Fibroblast of lung (primary cell): ENCODE results near the gene CWC15. TPM values are rescaled to one million over a fixed set of nuclear protein-coding genes. Genes with fewer than 3 reads are reported as not detected.

Experiments used
- DNase-seq, 2 donors: peaks; one replicate each; pipeline versions ENCODE4 v3.0.0 to v3.0.0-alpha.2; 2010; ENCODE audit warnings: low read depth in 2 of 2
- H2AFZ ChIP-seq: 2 replicates; pipeline ENCODE4 v1.5.1; 2012; ENCODE audit warnings: low read length, control low read depth, inconsistent platforms
- H3K27ac ChIP-seq: 2 replicates; pipeline ENCODE4 v1.5.1; 2011; ENCODE audit warnings: low read length, control low read depth; ENCODE audit not compliant: insufficient read depth
- H3K27me3 ChIP-seq: 2 replicates; pipeline ENCODE4 v1.5.1; 2011; ENCODE audit warnings: mild to moderate bottlenecking, low read length; ENCODE audit not compliant: control insufficient read depth, insufficient read depth
- H3K36me3 ChIP-seq: 2 replicates; pipeline ENCODE4 v1.5.1; 2011; ENCODE audit warnings: low read length; ENCODE audit not compliant: control insufficient read depth, insufficient read depth
- H3K4me1 ChIP-seq: 2 replicates; pipeline ENCODE4 v1.5.1; 2011; ENCODE audit warnings: low read length; ENCODE audit not compliant: control insufficient read depth, insufficient read depth; ENCODE audit errors: extremely low read depth
- H3K4me2 ChIP-seq: 2 replicates; pipeline ENCODE4 v1.5.1; 2011; ENCODE audit warnings: low read length, control low read depth; ENCODE audit not compliant: insufficient read depth; ENCODE audit errors: extremely low read depth
- H3K4me3 ChIP-seq, 4 experiments: fragments of 200-600 bp in 1 of 4; sonication (generic) in 1 of 4; replicated peaks in 1 of 4; 2 replicates each; pipeline ENCODE4 v1.5.1; 2011 to 2016; ENCODE audit warnings: low read length in 4 of 4, low read depth in 3 of 4, mild to moderate bottlenecking in 3 of 4, control low read depth in 2 of 4, inconsistent platforms in 1 of 4, mixed read lengths in 1 of 4; ENCODE audit not compliant: insufficient read depth in 1 of 4; ENCODE audit errors: control extremely low read depth in 1 of 4
- H3K79me2 ChIP-seq: 2 replicates; pipeline ENCODE4 v1.5.1; 2012; ENCODE audit warnings: mild to moderate bottlenecking, low read length, inconsistent platforms; ENCODE audit not compliant: control insufficient read depth, insufficient read depth
- H3K9ac ChIP-seq: 2 replicates; pipeline ENCODE4 v1.5.1; 2011; ENCODE audit warnings: mild to moderate bottlenecking, low read length, control low read depth; ENCODE audit not compliant: insufficient read depth
- H3K9me3 ChIP-seq: 2 replicates; pipeline ENCODE4 v1.5.1; 2012; ENCODE audit warnings: low read depth, low read length; ENCODE audit not compliant: control insufficient read depth, insufficient read depth
- H4K20me1 ChIP-seq: 2 replicates; pipeline ENCODE4 v1.5.1; 2011; ENCODE audit warnings: low read length; ENCODE audit not compliant: control insufficient read depth, insufficient read depth; ENCODE audit errors: extremely low read depth
- CTCF ChIP-seq, 2 donors: IDR thresholded peaks in 1 of 2; conservative IDR thresholded peaks in 1 of 2; 1 replicate in 1 of 2; 2 replicates in 1 of 2; pipeline ENCODE4 v1.5.1; 2011 to 2012; ENCODE audit warnings: low read length in 2 of 2, control low read depth in 1 of 2, inconsistent platforms in 1 of 2, low read depth in 1 of 2, mild to moderate bottlenecking in 1 of 2
- EZH2 ChIP-seq: IDR thresholded peaks from 2 replicates; pipeline ENCODE4 v1.5.1; 2012; ENCODE audit warnings: low read length, control low read depth, mild to moderate bottlenecking; ENCODE audit errors: missing control alignments
- polyA plus RNA-seq, 2 donors: library from polyadenylated mRNA; depleted of rRNA in 1 of 2; stranded (reverse) in 1 of 2; unstranded in 1 of 2; fragments of >200 nt; gene quantifications; 2 replicates each; pipeline ENCODE4 v1.2.1, GENCODE V29; 2011 to 2012; ENCODE audit warnings: missing spikeins in 1 of 2
- total RNA-seq: library from RNA; depleted of rRNA; stranded (reverse); fragments of >200 nt; gene quantifications from 2 replicates; pipeline ENCODE4 v1.2.1, GENCODE V29; 2014

The CWC15 gene
- total and polyA plus RNA-seq, 2 donors (not counting 1 experiment from before 2014, with no cell fraction given) = 42.1 to 51.4 TPM

GRCh38 chr11:94975599-94975998, 2.2 kb upstream of the CWC15 start:
- Histone ChIP-seq H3K36me3 (peaks cover 2% of the 10 kb centered on the region), H3K27me3 (no peaks in the 10 kb centered on the region), H2AFZ (no peak overlapping the region), H3K9ac (no peak overlapping the region), H3K4me3 (no peak overlapping the region), H3K4me2 (no peak overlapping the region), H4K20me1 (no peaks in the 10 kb centered on the region), H3K9me3 (no peaks in the 10 kb centered on the region), H3K79me2 (peaks cover 18% of the 10 kb centered on the region), H3K27ac (no peak overlapping the region), H3K4me1 (peaks cover 4% of the 10 kb centered on the region)
- TF ChIP-seq EZH2 (no peak), CTCF (conservative IDR thresholded peaks at IDR 0.05 in 1 of 2, IDR thresholded peaks at IDR 0.05 in 1 of 2; ENCODE audit: low read depth in 1 of 2, low read length in 2 of 2) (no peak)
- no peak for DNase-seq

GRCh38 chr11:94974178-94974577, 822 bp upstream of the CWC15 start:
- Histone ChIP-seq H3K36me3 (peaks cover 4% of the 10 kb centered on the region), H3K27me3 (no peaks in the 10 kb centered on the region), H3K79me2 (peaks cover 18% of the 10 kb centered on the region), H3K4me3 (peak overlapping the region; percentile 78 to 92 (median 83)), H3K9me3 (no peaks in the 10 kb centered on the region), H4K20me1 (no peaks in the 10 kb centered on the region), H2AFZ (peak overlapping the region; percentile 81), H3K4me1 (peaks cover 4% of the 10 kb centered on the region), H3K4me2 (peak overlapping the region; percentile 79), H3K9ac (no peak overlapping the region), H3K27ac (no peak overlapping the region)
- no peak for DNase-seq
- TF ChIP-seq CTCF (conservative IDR thresholded peaks at IDR 0.05 in 1 of 2, IDR thresholded peaks at IDR 0.05 in 1 of 2; ENCODE audit: low read depth in 1 of 2, low read length in 2 of 2) (no peak), EZH2 (no peak)

GRCh38 chr11:94972700-94973098, 657 bp downstream of the CWC15 start:
- Histone ChIP-seq H3K9ac (peak overlapping the region; percentile 92), H2AFZ (no peak overlapping the region), H3K36me3 (peaks cover 4% of the 10 kb centered on the region), H3K79me2 (peaks cover 18% of the 10 kb centered on the region), H4K20me1 (no peaks in the 10 kb centered on the region), H3K4me1 (peaks cover 7% of the 10 kb centered on the region), H3K27me3 (no peaks in the 10 kb centered on the region), H3K4me2 (peak overlapping the region; percentile 86), H3K9me3 (no peaks in the 10 kb centered on the region), H3K27ac (peak overlapping the region; percentile 87), H3K4me3 (peak overlapping the region; percentile 78 to 92 (median 83))
- TF ChIP-seq CTCF (conservative IDR thresholded peaks at IDR 0.05 in 1 of 2, IDR thresholded peaks at IDR 0.05 in 1 of 2; ENCODE audit: low read depth in 1 of 2, low read length in 2 of 2) = no peak
- no peak for TF ChIP-seq EZH2
- no peak for DNase-seq
